Measurements from ENCODE around the gene PDE3A.

GRCh38 chr12:20438299-20438779 is 70.0 kb downstream of the PDE3A start:
- TF ChIP-seq CTCF (IDR thresholded peaks at IDR 0.05) (no peak), POLR2A (IDR thresholded peaks at IDR 0.05) (no peak), POLR2AphosphoS5 (IDR thresholded peaks at IDR 0.05) (no peak)
